Activated CD4-positive, CD25-positive, alpha-beta regulatory T cell treated with anti-CD3 and anti-CD28 coated beads, Interleukin-2, amount 50 U/mL, for 24 hours (primary cell): ENCODE results near the gene TMEM18.
A peak's percentile ranks its signal among the peaks of the same experiment; 100 is the strongest.
"Not testable (repeated sequence)": the region's sequence is repeated elsewhere in the genome, so short reads cannot be mapped to it uniquely, and the experiment has no call there.

Source experiments
- ATAC-seq, 2 donors: fragments of 150-1000 bp; cut with Tn5 transposase; one replicate each; pipeline ENCODE4 v1.10.0; 2021; ENCODE audit warnings: mild to moderate bottlenecking in 1 of 2, moderate library complexity in 1 of 2

Gene TMEM18

DNA sequence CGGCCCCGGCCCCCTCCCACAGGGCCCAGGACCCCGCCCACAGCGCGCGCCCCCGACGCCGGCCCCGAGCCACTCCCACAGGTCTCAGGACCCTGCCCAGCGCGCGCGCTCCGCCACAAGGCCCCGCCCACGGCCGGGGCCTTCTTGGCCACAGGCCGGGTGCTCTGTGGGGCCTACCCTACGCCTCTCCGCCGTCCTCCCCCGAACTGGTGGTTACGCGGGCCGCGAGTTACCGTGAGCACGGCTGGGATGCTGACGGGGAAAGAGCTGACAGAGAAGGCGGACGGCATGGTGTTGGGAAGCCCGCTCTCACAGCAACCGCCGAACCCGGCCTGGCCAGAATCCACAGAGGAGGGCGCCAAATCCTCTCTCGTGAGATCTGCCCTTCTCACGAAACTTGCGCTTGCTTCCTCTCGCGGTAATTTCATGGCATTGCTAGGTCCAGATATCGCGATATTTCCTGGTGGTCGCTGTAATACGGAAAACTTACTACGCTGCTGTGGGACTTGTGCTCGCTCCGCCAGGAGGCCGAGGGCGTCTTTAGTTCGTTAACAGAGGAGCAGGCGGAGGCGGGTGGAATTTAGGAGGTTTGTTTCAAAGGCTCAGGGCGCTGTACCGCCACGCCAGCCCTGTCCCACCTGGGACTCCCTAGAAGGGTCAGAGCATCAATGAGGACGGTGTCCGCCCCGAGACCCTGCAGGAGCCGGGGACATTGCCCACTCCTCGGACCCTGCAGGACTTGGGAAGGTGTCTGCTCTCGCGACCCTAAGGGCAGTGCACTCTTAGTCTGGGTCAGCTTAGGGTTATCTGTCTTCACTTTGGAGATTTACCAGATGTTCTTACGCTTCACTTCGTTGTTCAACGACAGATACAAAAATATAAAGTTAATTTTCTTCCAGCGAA, at the start of gene TMEM18:
Gene TMEM18, minus strand, starts transcription at position 351 of the 903 bp plus-strand sequence. Its CDS starts 61 bp downstream, at position 290.
- ATAC-seq, result peak; percentile 59 to 70

DNA sequence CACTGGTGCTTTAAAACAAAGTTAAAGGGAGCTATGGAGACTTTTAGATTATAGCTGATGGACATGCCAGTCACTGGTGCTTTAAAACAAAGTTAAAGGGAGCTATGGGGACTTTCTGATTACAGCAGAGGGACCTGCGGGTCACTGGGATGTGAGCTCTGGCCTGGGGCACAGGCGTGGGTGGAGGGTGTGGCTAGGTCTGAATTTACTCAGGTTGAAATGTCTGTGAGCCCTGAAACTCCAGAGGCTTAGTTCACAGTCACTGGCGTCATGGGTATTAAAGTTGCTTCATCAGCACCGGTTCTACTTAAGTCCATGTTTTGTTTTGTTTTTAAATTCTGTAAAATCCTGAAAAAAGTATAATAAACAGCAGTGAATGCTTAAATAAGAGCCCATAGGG, 49.0 kb upstream of the TMEM18 start:
- ATAC-seq, result no peak

DNA sequence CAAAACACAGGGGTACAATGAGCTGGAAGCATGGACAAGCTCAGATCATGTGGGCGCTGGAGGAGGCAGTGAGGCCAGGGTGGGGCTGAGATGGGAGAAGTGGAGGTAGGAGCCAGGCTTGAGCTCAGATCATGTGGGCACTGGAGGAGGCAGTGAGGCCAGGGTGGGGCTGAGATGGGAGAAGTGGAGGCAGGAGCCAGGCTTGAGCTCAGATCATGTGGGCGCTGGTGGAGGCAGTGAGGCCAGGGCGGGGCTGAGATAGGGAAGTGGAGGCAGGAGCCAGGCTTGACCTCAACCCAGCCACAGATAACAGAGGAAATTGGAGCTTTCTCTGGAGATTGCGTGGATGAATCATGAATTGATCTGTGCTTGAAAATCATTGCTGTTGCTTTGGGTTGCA, 48.3 kb upstream of the TMEM18 start:
- ATAC-seq, result no peak

DNA sequence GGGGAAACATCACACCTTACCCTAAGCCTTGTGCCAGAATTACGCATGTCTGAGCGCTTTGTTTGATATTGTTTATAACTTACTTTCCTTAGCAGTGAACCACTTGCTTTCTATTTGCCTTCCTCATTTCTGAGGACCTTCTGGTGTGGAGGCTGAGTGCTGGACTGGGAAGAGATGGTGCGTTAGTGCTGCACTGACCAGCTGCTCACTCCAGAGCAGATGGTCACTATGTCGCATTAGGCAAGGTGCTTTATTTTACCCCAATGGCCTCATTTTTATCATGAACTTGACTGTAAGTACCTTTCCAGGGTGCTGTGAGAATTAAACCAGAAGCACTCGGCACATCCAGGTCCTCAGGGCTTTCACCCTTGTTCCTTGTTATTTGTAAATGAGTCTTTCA, 46.6 kb upstream of the TMEM18 start:
- no peak for ATAC-seq

DNA sequence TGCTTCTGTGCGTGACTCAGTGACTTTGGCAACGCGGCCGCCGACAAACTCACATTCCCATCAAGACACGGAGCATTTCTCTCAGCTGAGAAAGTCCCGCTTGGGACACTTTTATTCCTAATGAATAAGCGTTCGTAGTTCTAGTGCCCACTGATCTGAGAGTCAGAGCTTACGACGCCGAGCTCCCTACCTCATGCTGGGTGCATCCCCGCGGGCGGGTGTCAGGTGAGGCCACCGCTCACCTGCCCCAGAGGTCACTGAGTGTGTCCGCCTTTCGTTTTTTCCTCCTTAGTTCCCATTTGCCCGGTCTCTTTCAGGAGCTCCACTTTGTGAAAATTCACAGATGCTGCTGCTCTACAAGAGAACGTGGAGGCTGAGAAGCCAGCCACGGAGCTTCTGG, 43.6 kb upstream of the TMEM18 start:
- no peak for ATAC-seq

- no peak for ATAC-seq
Observed at GRCh38 chr2:719734-720133, 42.5 kb upstream of the TMEM18 start.

GRCh38 chr2:719191-719590, 42.0 kb upstream of the TMEM18 start:
- ATAC-seq, result no peak

GRCh38 chr2:717661-718060, 40.5 kb upstream of the TMEM18 start:
- ATAC-seq, result no peak

DNA sequence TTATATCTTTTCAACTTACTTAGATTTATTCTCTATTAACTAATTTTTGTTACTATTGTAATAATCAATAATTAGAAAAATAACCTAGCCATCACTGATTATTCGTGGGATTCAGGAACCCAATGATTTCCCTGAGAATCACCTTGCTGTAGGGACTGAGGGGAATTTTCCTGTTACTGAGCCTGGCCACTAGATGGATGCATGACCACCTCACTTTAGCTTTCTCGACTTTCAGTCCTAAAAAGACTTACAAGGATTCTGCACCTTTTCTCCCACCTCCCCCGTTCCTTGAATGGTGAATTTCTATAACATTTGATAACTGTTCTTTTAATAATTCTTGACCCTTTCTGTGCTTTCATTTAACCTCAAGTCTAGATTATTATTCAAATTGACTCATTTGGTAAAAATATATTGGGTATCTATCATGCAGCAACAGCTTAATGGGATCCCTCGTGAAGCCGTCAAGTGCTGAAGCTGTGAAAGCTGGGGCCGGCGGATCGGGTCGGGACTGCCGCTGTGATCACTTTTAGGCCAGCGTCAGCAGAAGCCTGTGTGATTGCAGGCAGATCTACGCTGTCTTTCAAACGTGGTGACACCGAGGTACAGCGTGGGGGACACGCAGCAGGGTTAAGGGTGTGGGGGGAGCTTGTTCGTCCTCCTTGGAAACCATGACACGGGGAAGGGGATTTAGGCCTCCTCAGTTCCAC, 38.8 kb upstream of the TMEM18 start:
- ATAC-seq, result no peak

DNA sequence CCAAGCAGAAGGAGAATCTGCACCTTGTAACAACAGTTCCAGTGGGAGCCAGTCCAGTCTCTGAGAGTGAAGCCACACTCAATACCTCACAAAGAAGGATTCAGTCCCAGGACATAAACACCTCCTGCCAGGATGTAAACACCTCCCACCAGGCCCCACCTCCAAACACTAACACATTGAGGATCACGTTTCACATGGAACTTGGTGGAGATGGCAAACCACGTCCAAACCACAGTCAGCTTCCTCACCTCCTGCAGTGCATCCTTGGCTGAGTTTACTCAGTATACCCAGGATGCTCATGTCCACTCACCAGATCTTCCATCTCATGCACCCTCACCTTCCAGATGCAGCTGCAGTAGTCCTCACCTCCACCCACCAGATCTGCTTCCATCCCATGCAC, 37.8 kb upstream of the TMEM18 start:
- no peak for ATAC-seq

- peak; percentile 28 to 30 for ATAC-seq
Observed at GRCh38 chr2:714005-714741, 37.0 kb upstream of the TMEM18 start.

- ATAC-seq, result no peak
Observed at GRCh38 chr2:710867-711665, 33.9 kb upstream of the TMEM18 start.

GRCh38 chr2:709138-709765, 32.0 kb upstream of the TMEM18 start:
- no peak for ATAC-seq

DNA sequence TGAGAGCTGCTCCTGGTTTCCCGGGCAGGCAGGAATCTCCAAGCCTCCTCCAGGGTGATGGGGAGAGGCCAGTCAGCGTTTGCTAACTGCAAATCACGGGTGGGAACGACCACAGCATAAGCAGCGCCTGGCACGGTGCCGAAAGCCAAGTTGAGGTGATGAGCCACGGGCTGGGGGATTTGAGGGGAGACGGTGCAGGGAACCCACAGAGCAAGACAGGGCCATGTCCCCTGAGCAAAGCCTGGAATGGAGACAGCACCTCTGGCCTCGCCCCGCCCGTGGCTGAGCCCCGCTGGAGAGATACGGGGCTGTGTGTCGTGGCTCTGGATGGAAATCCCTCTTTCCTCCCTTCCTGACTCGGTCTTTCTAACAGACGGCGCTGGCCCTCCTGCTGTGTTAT, 31.5 kb upstream of the TMEM18 start:
- ATAC-seq, result no peak

DNA sequence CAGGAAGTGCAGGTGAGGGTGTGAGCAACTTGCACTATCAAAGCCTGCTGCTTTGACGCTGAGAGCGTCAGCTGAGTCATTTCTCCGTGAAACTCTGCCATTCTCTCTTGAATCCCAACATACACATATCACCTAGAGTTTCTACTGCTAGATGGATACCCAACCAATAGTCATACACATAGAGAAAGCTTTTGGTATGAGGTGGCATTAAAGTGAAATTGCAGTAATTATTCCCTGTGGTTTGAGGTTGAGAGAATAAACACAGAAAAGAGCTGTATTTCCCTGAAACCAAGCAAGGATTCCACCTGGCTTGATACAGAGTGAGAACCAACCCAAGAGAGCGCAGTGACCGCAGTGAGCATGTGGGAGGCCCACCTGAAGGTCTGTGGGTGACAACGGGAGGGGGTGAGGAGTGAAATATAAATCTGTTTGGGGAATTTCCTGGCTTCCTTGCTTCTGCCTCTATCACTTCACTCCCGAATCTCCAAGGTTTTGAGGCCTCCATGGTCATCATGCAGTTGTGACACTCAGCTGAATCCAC, 28.8 kb upstream of the TMEM18 start:
- ATAC-seq, result peak; percentile 55 to 71

DNA sequence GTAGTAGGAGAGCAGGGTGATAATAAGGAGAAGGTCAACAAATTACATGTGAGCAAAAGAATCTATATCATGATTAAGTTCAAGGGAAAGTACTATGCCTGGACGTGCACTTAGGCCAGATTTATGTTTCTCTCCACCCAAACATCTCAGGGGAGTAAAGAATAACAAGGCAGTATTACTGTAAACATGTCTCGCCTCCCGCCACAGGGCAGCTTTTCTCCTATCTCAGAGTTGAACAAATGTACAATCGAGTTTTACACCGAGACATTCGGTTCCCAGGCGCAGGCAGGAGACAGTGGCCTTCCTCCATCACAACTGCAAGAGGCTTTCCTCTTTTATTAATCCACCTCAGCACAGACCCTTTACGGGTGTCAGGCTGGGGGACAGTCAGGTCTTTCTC, 25.6 kb upstream of the TMEM18 start:
- ATAC-seq, result not testable (repeated sequence)

DNA sequence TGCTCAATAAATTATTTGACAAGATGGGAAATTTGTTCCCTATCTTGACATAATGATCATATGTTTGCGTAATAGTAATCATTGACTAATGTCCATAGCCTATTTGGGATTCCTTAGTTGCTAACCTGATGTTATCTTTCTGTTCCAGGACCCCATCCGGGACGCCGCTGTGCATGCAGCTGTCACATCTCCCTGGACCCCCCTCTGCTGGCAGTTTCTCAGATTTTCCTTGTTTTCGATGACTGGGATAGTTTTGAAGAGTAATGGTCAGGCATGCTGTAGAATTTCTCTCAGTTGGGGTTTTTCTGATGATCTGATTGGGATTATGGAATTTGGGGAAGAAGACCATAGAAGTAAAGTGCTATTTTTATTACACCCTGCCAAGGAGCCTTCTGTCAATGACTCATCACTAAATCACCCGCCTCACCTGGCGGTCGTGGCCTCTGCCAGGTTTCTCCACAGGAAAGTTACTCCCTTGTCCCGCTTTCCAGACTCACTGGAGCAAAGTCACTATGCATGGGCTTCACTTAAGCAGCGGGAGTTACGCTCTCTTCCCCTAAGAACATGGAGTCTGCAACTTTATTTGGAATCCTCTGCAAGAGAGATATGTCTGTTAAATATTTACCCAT, 19.9 kb upstream of the TMEM18 start:
- no peak for ATAC-seq

- no peak for ATAC-seq
Observed at GRCh38 chr2:696463-696862, 19.3 kb upstream of the TMEM18 start.

DNA sequence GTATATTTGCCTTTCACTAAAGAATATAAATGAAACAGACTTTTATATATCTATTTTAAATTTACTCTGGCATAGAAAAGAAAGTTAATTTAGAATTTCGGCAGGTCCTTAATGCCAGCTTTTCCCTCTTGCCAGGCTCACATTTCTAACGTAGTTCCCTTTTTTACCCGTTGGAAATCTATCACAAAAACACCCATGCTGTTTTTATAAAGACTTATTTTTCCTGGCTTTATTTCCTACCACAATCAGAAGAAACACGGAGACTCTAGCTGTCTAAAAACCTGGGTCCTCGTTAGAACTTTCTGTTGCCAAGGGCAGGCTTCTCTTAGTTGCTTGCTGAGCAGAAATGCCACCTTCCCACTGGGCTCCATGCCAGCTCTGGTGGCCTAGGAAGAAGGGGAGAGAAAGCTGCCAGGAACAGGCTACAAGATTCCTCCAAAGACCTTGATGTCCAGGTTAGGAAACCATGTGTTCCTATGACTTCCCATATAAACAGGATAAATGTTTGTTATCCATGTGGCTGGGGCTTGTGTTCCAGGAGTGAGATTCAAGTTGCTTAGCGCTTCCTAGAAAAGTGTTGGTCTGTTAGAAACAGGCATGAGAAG, 17.8 kb upstream of the TMEM18 start:
- no peak for ATAC-seq

DNA sequence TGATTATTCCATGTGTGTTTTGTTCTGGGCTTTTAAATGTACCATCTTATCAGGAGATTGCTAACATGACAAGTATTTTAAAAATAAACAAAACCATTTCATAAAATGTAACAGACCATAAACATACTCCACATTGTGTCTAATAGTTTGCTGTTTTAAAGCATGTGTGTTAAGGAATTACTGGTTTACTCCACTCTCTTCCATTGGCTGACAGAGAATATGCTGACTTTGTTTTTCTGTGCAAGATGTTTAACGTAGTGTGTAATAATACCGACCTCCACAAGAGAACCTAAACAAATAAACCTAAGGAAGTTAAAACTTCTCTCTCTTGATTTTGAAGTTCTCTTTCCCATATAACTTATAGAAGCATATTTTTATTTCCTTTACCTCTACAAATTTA, 17.0 kb upstream of the TMEM18 start:
- no peak for ATAC-seq

GRCh38 chr2:693606-694005, 16.4 kb upstream of the TMEM18 start:
- no peak for ATAC-seq
